Measurements from ENCODE around the gene MSI2. TPM values are rescaled to one million over a fixed set of nuclear protein-coding genes. Genes with fewer than 3 reads are reported as not detected.

MSI2 gene
- total RNA-seq, 1 donor from 2014 or later: 67.9 TPM

DNA sequence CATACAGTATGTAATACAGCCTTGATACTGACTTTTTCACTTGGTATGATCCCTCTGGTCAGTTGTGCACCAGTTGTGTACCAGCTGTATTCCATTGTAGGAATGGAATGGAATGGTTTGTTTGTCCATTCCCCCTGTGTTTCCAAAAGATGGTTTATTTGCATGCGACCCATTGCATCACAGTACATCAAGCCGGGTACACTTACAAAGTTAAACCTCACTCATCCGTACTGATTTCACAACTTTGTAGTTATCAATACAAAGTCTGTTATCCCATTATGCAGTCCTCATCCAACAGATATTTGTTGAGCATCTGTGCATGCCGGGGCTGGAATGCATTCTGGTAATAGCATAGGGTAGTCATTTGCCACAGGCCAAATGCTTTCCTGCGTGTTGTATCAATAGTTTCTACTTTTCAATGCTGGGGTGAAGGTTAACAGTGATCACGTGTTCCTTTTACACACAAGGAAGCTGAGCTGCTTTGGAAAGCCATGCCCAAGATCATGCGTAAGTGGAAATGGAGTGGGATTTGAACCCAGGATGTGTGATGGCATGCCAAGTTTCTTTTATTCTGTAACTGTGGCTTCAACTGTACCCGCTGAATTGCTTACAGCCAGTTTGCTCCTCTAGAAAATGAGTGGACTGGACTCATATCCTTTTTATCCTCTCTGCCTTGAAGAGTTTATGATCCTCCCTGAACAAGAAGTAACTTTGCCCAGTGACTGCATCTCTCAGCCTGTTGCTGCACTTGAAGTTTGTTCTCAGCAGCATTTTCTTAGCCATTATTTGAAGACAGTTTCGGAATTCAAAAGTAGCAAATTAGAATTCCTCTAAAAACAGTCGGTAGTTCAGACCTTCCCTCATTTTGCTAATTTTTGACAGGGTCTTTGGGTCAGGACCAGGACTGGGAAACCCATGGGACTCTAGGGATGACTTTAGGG lies 260.2 kb downstream of the MSI2 start:
- Histone ChIP-seq H3K9ac (ENCODE audit: low read length) (no peak overlapping the region), H3K79me2 (ENCODE audit: insufficient read depth, low read length) (no peaks in the 10 kb centered on the region), H3K27me3 (ENCODE audit: insufficient read depth, low read length) (no peaks in the 10 kb centered on the region), H3K4me1 (ENCODE audit: insufficient read depth, low read length) (peaks cover 7% of the 10 kb centered on the region), H3K36me3 (ENCODE audit: insufficient read depth, low read length) (no peaks in the 10 kb centered on the region), H4K20me1 (ENCODE audit: insufficient read depth, low read length) (peaks cover 13% of the 10 kb centered on the region), H3K4me2 (ENCODE audit: low read length) (no peak overlapping the region), H2AFZ (ENCODE audit: low read depth, low read length) (no peak overlapping the region), H3K9me3 (ENCODE audit: insufficient read depth, low read depth, low read length) (no peaks in the 10 kb centered on the region), H3K4me3 (ENCODE audit: insufficient read depth, low read depth, low read length) (no peak overlapping the region), H3K27ac (ENCODE audit: low read depth, low read length) (no peak overlapping the region)
- Mint-ChIP-seq H3K9me3 (ENCODE audit: unreplicated experiment) (peaks cover 3% of the 10 kb centered on the region), H3K4me1 (ENCODE audit: low read depth, unreplicated experiment) (peaks cover 27% of the 10 kb centered on the region), H3K4me3 (ENCODE audit: unreplicated experiment) (no peak overlapping the region), H3K27me3 (ENCODE audit: low read depth, unreplicated experiment) (no peaks in the 10 kb centered on the region), H3K27ac (ENCODE audit: unreplicated experiment) (no peak overlapping the region), H3K36me3 (ENCODE audit: low read depth, unreplicated experiment) (peaks cover 7% of the 10 kb centered on the region)
- FAIRE-seq (no peak), DNase-seq (ENCODE audit: low read depth) (no peak)
- no peak for TF ChIP-seq EZH2 (IDR thresholded peaks at IDR 0.05; ENCODE audit: insufficient read depth, low read length)
- TF ChIP-seq, protein P1, sequence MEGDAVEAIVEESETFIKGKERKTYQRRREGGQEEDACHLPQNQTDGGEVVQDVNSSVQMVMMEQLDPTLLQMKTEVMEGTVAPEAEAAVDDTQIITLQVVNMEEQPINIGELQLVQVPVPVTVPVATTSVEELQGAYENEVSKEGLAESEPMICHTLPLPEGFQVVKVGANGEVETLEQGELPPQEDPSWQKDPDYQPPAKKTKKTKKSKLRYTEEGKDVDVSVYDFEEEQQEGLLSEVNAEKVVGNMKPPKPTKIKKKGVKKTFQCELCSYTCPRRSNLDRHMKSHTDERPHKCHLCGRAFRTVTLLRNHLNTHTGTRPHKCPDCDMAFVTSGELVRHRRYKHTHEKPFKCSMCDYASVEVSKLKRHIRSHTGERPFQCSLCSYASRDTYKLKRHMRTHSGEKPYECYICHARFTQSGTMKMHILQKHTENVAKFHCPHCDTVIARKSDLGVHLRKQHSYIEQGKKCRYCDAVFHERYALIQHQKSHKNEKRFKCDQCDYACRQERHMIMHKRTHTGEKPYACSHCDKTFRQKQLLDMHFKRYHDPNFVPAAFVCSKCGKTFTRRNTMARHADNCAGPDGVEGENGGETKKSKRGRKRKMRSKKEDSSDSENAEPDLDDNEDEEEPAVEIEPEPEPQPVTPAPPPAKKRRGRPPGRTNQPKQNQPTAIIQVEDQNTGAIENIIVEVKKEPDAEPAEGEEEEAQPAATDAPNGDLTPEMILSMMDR (IDR thresholded peaks at IDR 0.05; ENCODE audit: insufficient read depth, low read depth, low read length): no peak

DNA sequence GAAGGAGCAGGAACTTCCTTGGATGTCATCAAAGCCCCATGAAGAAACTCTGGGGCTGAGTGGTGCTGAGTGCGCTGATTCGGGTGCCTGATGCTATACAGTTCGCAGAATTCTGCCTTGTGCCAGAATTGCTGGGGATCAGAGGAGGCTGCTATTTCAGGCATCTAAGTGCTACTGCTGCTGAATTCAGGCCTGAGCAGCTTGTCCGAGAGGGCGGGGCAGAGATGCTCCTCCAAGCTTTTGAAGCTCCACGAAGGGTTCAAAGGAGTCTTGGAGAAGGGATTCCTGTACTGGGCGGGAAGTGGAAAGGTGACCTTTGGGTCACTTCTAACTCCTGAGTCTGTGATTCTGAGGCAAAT lies 260.9 kb downstream of the MSI2 start:
- H3K4me3 ChIP-seq (ENCODE audit: insufficient read depth, low read depth, low read length): no peak overlapping the region
- FAIRE-seq: no peak
- Mint-ChIP-seq H3K4me3 (ENCODE audit: unreplicated experiment) (no peak overlapping the region), H3K4me1 (ENCODE audit: low read depth, unreplicated experiment) (peaks cover 27% of the 10 kb centered on the region), H3K9me3 (ENCODE audit: unreplicated experiment) (peaks cover 3% of the 10 kb centered on the region), H3K27ac (ENCODE audit: unreplicated experiment) (no peak overlapping the region), H3K36me3 (ENCODE audit: low read depth, unreplicated experiment) (peaks cover 7% of the 10 kb centered on the region), H3K27me3 (ENCODE audit: low read depth, unreplicated experiment) (no peaks in the 10 kb centered on the region)
- H3K79me2 ChIP-seq (ENCODE audit: insufficient read depth, low read length): no peaks in the 10 kb centered on the region
- no peak overlapping the region for H2AFZ ChIP-seq (ENCODE audit: low read depth, low read length)
- H3K27me3 ChIP-seq (ENCODE audit: insufficient read depth, low read length): no peaks in the 10 kb centered on the region
- no peak overlapping the region for H3K9ac ChIP-seq (ENCODE audit: low read length)
- peaks cover 7% of the 10 kb centered on the region for H4K20me1 ChIP-seq (ENCODE audit: insufficient read depth, low read length)
- no peak overlapping the region for H3K4me2 ChIP-seq (ENCODE audit: low read length)
- DNase-seq (ENCODE audit: low read depth): no peak
- no peaks in the 10 kb centered on the region for H3K36me3 ChIP-seq (ENCODE audit: insufficient read depth, low read length)
- H3K4me1 ChIP-seq (ENCODE audit: insufficient read depth, low read length): peaks cover 7% of the 10 kb centered on the region
- no peaks in the 10 kb centered on the region for H3K9me3 ChIP-seq (ENCODE audit: insufficient read depth, low read depth, low read length)
- H3K27ac ChIP-seq (ENCODE audit: low read depth, low read length): no peak overlapping the region
- TF ChIP-seq EZH2 (IDR thresholded peaks at IDR 0.05; ENCODE audit: insufficient read depth, low read length): no peak
- TF ChIP-seq, protein P1 (IDR thresholded peaks at IDR 0.05; ENCODE audit: insufficient read depth, low read depth, low read length): no peak
